ENCODE results near the gene COX7A2.

The COX7A2 gene

GRCh38 chr6:75196081-75196687, 47.4 kb downstream of the COX7A2 start:
- TF ChIP-seq CTCF (IDR thresholded peaks at IDR 0.05; ENCODE audit: extremely low read depth, insufficient read depth, missing control alignments) = no peak
- no peak for DNase-seq (ENCODE audit: low spot score)
- in situ Hi-C loops (cut with MboI; ENCODE audit: low pct_unique_long_range_greater_than_20kb, low sequenced_read_pairs, unreplicated experiment) = no loop called here

- in situ Hi-C loops (cut with MboI; ENCODE audit: low pct_unique_long_range_greater_than_20kb, low sequenced_read_pairs, unreplicated experiment) = no loop called here
- no peak for DNase-seq (ENCODE audit: low spot score)
- no peak for TF ChIP-seq CTCF (IDR thresholded peaks at IDR 0.05; ENCODE audit: extremely low read depth, insufficient read depth, missing control alignments)
These were observed 55.2 kb downstream of the COX7A2 start for GRCh38 chr6:75188221-75188925.
